GM23248 (cell line): ENCODE data around the gene KCNQ5. TPM values are rescaled to one million over a fixed set of nuclear protein-coding genes. Genes with fewer than 3 reads are reported as not detected.

Experiments
- DNase-seq: peaks from one replicate; pipeline ENCODE4 v3.0.0-alpha.2; 2015
- H2AFZ ChIP-seq: fragments of 200-600 bp; sonication (generic); 2 replicates; pipeline ENCODE4 v1.6.1; 2016; ENCODE audit warnings: antibody characterized with exemption
- H3F3A ChIP-seq: fragments of 200-600 bp; sonication (generic); 2 replicates; pipeline ENCODE4 v1.6.1; 2016; ENCODE audit warnings: mild to moderate bottlenecking, antibody characterized with exemption, mixed run types; ENCODE audit not compliant: insufficient read depth
- H3K27ac ChIP-seq: fragments of 200-600 bp; sonication (generic); 2 replicates; pipeline ENCODE4 v1.5.1; 2016; ENCODE audit warnings: mild to moderate bottlenecking
- H3K27me3 ChIP-seq: fragments of 200-600 bp; sonication (generic); replicated peaks from 2 replicates; pipeline ENCODE4 v1.6.1; 2016; ENCODE audit warnings: mild to moderate bottlenecking; ENCODE audit not compliant: insufficient read depth
- H3K36me3 ChIP-seq: fragments of 200-600 bp; sonication (generic); 2 replicates; pipeline ENCODE4 v1.6.1; 2016; ENCODE audit warnings: low read depth, mild to moderate bottlenecking
- H3K4me1 ChIP-seq: fragments of 200-600 bp; sonication (generic); 2 replicates; pipeline ENCODE4 v1.6.1; 2016; ENCODE audit warnings: mild to moderate bottlenecking; ENCODE audit not compliant: insufficient read depth
- H3K4me2 ChIP-seq: fragments of 200-600 bp; sonication (generic); one replicate; pipeline ENCODE4 v1.6.1; 2016; ENCODE audit warnings: mild to moderate bottlenecking; ENCODE audit not compliant: unreplicated experiment
- H3K4me3 ChIP-seq: fragments of 200-600 bp; sonication (generic); 2 replicates; pipeline ENCODE4 v1.5.1; 2016; ENCODE audit warnings: mild to moderate bottlenecking
- H3K79me2 ChIP-seq: fragments of 200-600 bp; sonication (generic); 2 replicates; pipeline ENCODE4 v1.6.1; 2016; ENCODE audit warnings: mild to moderate bottlenecking; ENCODE audit not compliant: insufficient read depth
- H3K9ac ChIP-seq: fragments of 200-600 bp; sonication (generic); 2 replicates; pipeline ENCODE4 v1.6.1; 2016; ENCODE audit warnings: mild to moderate bottlenecking
- H3K9me2 ChIP-seq: fragments of 200-600 bp; sonication (generic); 2 replicates; pipeline ENCODE4 v1.6.1; 2016; ENCODE audit warnings: mixed run types, mild to moderate bottlenecking, moderate library complexity; ENCODE audit not compliant: insufficient read depth
- H3K9me3 ChIP-seq: fragments of 200-600 bp; sonication (generic); one replicate; pipeline ENCODE4 v1.6.1; 2017; ENCODE audit warnings: low read depth
- H4K20me1 ChIP-seq: fragments of 200-600 bp; sonication (generic); 2 replicates; pipeline ENCODE4 v1.6.0; 2016; ENCODE audit not compliant: insufficient read depth
- EZH2 ChIP-seq: fragments of 200-600 bp; sonication (generic); IDR thresholded peaks from 2 replicates; pipeline ENCODE4 v1.6.1; 2018; ENCODE audit warnings: antibody characterized with exemption, mild to moderate bottlenecking; ENCODE audit not compliant: insufficient read depth, poor library complexity, severe bottlenecking
- EZH2phosphoT487 ChIP-seq: fragments of 200-600 bp; sonication (generic); IDR thresholded peaks from 2 replicates; pipeline ENCODE4 v1.6.1; 2018; ENCODE audit warnings: antibody characterized with exemption, moderate library complexity, mild to moderate bottlenecking, low read depth; ENCODE audit not compliant: insufficient read depth
- WGBS, 2 experiments: methylation state at CpG; one replicate each; pipeline ENCODE4 v1.1.6; 2015 to 2017; ENCODE audit warnings: low lambda C conversion rate in 2 of 2, low coverage in 1 of 2; ENCODE audit errors: missing lambda C conversion rate in 2 of 2; 5-methylcytosine and 5-hydroxymethylcytosine counted together
- in situ Hi-C: fragments of 300-500 bp; cut with MboI; formaldehyde crosslinking; loops from 2 replicates; pipeline ENCODE4 v1.15.0; 2020
- polyA plus RNA-seq: library from polyadenylated mRNA; unstranded; fragments of >200 nt; fragmentation: Nextera tagmentation; extraction: Ambion mirVana; gene quantifications from 2 replicates; pipeline ENCODE4 v1.2.1, GENCODE V29; 2016
- total RNA-seq: library from RNA; depleted of rRNA; stranded (reverse); fragments of >200 nt; shearing (Covaris generic); gene quantifications from 2 replicates; pipeline ENCODE4 v1.2.3, GENCODE V29; 2014

The KCNQ5 gene
- total and polyA plus RNA-seq, 2 experiments from 2014 or later = 5.7 to 10.8 TPM

DNA sequence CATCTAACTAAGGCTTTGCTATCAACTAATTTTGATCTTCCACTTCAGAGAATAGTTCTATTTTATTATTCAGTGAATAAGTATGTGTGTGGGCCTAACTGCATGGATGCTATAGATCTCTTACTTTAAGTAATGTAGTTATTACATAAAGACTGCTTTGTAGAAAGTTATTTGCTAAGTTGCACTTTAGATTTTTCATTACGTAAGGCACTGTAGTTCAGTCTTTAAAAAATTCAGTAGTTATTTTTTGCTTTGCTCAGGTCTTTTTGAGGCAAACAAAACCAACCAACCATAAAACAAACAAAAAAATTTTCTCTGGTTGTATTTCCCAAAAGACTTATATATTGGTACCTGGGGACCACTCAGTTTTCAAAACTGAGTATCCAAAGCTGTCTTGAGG, 53.0 kb downstream of the KCNQ5 start:
- Histone ChIP-seq H3K79me2 (peaks cover 49% of the 10 kb centered on the region), H4K20me1 (no peaks in the 10 kb centered on the region), H3K36me3 (no peaks in the 10 kb centered on the region), H3K4me3 (no peak overlapping the region), H3K27ac (no peak overlapping the region), H3K27me3 (no peaks in the 10 kb centered on the region), H3K4me2 (no peak overlapping the region), H3K9me2 (no peaks in the 10 kb centered on the region), H3K9ac (no peak overlapping the region), H3K4me1 (peaks cover 14% of the 10 kb centered on the region), H2AFZ (no peak overlapping the region), H3K9me3 (no peaks in the 10 kb centered on the region), H3F3A (no peaks in the 10 kb centered on the region)
- TF ChIP-seq EZH2 (no peak), EZH2phosphoT487 (no peak)
- WGBS, 2 experiments = 94 to 100% methylated on average over 1 of the region's 1 CpG
- in situ Hi-C loops = no loop called here
- no peak for DNase-seq

DNA sequence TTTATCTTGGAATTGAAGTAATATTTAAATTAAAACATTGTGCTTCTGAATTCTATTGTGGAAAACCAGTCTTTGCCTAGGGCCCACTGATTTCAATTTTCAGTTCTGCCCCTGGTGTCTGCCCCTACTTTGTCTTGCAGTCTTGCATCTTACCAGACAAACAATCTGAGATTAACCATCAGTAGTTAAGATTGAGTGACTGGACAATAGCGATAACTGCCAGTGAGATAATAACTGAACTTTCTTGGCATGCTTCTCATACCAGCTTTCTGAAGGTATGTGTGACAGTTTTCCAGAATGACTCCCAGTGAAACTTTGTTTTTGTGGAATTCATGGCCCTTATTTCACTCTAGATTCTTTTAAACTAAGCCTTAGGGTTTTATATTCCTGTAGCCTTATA, 53.5 kb downstream of the KCNQ5 start:
- Histone ChIP-seq H3K27me3 (no peaks in the 10 kb centered on the region), H3K4me2 (no peak overlapping the region), H4K20me1 (no peaks in the 10 kb centered on the region), H3K27ac (no peak overlapping the region), H2AFZ (no peak overlapping the region), H3K9ac (no peak overlapping the region), H3K4me3 (no peak overlapping the region), H3K9me3 (no peaks in the 10 kb centered on the region), H3K9me2 (no peaks in the 10 kb centered on the region), H3K79me2 (peaks cover 49% of the 10 kb centered on the region), H3F3A (no peaks in the 10 kb centered on the region), H3K36me3 (no peaks in the 10 kb centered on the region), H3K4me1 (peaks cover 14% of the 10 kb centered on the region)
- 66 to 72% methylated on average over 1 of the region's 1 CpG for WGBS, 2 experiments
- no peak for TF ChIP-seq EZH2
- no peak for TF ChIP-seq EZH2phosphoT487
- in situ Hi-C loops = no loop called here
- DNase-seq = peak; percentile 17

DNA sequence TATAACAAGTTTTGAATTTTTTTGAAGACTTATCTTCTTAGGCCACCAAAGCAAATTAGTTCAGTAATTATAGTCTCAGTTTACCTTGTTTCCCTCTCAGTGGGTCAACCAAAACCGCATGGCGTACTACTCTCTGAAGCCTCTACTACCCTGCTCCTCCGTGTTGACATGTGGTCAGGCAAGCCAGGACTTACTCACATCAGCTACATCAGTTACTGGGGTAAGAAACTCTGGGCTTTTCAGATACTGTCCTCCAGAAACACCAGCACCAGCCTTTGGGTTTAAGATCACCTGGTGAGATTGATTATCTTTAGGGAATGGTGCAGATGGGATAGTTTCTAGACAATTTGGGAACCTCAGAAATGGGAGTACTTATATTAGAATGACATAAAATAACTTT, 55.1 kb downstream of the KCNQ5 start:
- Histone ChIP-seq H3K9me2 (no peaks in the 10 kb centered on the region), H3K4me1 (peaks cover 14% of the 10 kb centered on the region), H3K4me2 (no peak overlapping the region), H3K27me3 (no peaks in the 10 kb centered on the region), H2AFZ (no peak overlapping the region), H3K9ac (no peak overlapping the region), H3F3A (no peaks in the 10 kb centered on the region), H3K36me3 (no peaks in the 10 kb centered on the region), H3K27ac (no peak overlapping the region), H3K4me3 (no peak overlapping the region), H3K9me3 (no peaks in the 10 kb centered on the region), H4K20me1 (no peaks in the 10 kb centered on the region), H3K79me2 (peaks cover 46% of the 10 kb centered on the region)
- DNase-seq = no peak
- in situ Hi-C loops = no loop called here
- 54 to 57% methylated on average over 3 of the region's 3 CpGs for WGBS, 2 experiments
- no peak for TF ChIP-seq EZH2
- no peak for TF ChIP-seq EZH2phosphoT487

DNA sequence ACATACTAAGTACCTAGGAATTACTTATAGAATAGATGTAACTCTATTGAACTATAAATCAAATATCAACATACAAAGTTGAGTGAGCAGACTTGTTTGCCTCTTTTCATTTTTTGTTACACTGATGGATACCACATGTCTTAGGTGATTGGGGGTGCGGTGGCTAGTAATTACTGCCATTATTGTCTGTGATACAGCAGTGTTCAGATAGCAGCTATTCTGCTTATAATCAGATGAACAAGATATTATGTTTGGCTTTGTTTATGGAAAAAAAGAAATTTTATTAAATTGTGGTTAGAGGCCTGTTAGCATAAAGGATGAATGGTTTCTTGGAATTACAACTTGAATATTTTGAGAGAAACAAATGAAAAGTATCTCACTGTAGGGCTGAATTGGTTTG, 55.9 kb downstream of the KCNQ5 start:
- no peak overlapping the region for H3K4me2 ChIP-seq
- no peak overlapping the region for H3K27ac ChIP-seq
- no peak for DNase-seq
- H3K9me2 ChIP-seq = no peaks in the 10 kb centered on the region
- no peak overlapping the region for H3K9ac ChIP-seq
- no peaks in the 10 kb centered on the region for H4K20me1 ChIP-seq
- H2AFZ ChIP-seq = no peak overlapping the region
- H3K27me3 ChIP-seq = no peaks in the 10 kb centered on the region
- H3K4me1 ChIP-seq = peaks cover 14% of the 10 kb centered on the region
- peaks cover 42% of the 10 kb centered on the region for H3K79me2 ChIP-seq
- TF ChIP-seq EZH2phosphoT487 = no peak
- TF ChIP-seq EZH2 = no peak
- WGBS, 2 experiments = 53 to 55% methylated on average over 1 of the region's 1 CpG
- no peak overlapping the region for H3K4me3 ChIP-seq
- in situ Hi-C loops = no loop called here
- no peaks in the 10 kb centered on the region for H3K36me3 ChIP-seq
- no peaks in the 10 kb centered on the region for H3K9me3 ChIP-seq
- no peaks in the 10 kb centered on the region for H3F3A ChIP-seq

DNA sequence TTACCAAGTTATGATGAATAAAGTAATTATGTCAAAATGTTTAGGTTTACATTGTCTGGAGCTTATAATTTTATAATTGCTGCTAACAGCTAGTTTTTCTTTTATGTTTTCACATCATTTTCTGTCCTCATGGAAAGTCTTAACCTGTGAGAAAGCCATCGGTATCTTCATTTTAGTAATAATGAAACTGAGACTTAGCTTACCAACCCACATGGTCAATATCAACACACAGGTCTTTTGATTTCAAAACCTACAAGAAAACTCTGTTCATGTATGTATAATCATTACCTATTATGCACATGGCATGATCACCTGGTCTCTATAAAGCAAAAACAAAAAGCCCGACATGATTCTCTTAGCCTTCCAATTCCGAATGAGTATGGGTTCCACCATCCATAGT, 61.9 kb downstream of the KCNQ5 start:
- Histone ChIP-seq H3K9me3 (no peaks in the 10 kb centered on the region), H3K36me3 (no peaks in the 10 kb centered on the region), H4K20me1 (no peaks in the 10 kb centered on the region), H3K27ac (no peak overlapping the region), H2AFZ (no peak overlapping the region), H3K79me2 (peaks cover 21% of the 10 kb centered on the region; the same call in 1 of the 2 replicates), H3K4me2 (no peak overlapping the region), H3F3A (no peaks in the 10 kb centered on the region), H3K9ac (no peak overlapping the region), H3K9me2 (0 out of 2 replicates have a peak, but pooled peaks cover 4% of the 10 kb centered on the region), H3K27me3 (no peaks in the 10 kb centered on the region), H3K4me3 (no peak overlapping the region), H3K4me1 (no peaks in the 10 kb centered on the region)
- no peak for TF ChIP-seq EZH2
- no peak for TF ChIP-seq EZH2phosphoT487
- WGBS, 2 experiments = 57 to 77% methylated on average over 3 of the region's 3 CpGs
- in situ Hi-C loops = no loop called here
- DNase-seq = no peak
